ENCODE results near the gene CCNY. TPM values are rescaled to one million over a fixed set of nuclear protein-coding genes. Genes with fewer than 3 reads are reported as not detected.
A peak's percentile ranks its signal among the peaks of the same experiment; 100 is the strongest.

Gene CCNY
- total RNA-seq, 1 donor from 2014 or later = 73.6 TPM

DNA sequence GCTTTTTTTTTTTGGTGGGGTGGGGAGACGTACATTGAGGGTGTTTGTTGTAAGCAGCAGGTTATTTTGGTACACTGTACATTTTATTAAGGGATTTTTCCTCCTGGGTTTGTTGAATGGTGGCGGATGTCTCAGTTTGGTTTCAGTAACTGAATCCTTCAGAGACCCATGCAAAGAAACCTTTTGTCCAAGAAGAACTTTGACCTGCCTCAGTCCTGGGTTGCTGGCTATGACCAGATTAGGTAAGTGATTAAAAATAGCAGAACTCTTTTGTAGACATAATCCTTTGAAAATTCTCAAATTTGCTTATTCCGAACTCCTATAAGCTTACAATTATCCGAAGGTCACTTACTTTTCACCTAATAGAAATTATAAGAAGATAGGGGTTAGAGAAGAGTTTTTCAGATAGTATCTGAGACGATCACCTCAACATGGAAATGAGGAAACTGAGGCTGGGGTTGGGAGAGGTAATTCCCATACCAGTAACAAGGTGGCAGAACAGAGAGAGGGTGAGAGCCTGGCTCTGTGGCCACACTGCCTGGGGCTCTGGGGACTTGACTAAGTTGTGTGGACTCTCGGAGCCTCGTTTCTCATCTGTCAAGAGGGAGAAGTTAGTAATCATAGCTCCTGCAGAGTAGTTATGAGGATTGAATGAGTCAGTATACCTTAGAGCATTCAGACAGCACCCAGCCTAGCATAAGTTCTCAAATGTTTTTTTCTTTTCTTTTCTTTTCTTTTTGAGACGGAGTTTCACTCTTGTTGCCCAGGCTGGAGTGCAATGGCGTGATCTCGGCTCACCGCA lies 87.4 kb downstream of the CCNY start:
- no peak for DNase-seq (ENCODE audit: extremely low read depth, low read depth, low spot score)

GRCh38 chr10:35424680-35425285 lies 88.5 kb downstream of the CCNY start:
- DNase-seq (ENCODE audit: extremely low read depth, low read depth, low spot score) = no peak

DNA sequence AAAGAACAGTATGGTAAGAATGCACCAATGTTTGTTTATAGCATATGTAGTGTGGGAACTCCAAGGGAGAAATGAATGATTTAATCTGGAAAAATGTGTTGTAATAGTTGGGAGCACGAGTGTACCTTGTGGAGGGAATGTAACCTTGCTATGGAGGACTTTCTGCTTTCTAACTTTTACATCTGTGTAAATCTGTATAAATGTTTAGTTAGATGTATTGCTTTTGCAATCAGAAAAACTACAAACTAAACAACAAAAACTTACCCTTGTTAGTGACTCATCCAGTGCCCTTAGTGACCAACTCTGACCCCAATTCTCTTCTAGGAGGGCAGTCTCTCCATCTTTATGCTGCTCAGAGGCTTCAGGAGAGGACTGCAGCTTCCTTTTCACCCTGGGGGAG lies 89.3 kb downstream of the CCNY start:
- no peak for DNase-seq (ENCODE audit: extremely low read depth, low read depth, low spot score)

DNA sequence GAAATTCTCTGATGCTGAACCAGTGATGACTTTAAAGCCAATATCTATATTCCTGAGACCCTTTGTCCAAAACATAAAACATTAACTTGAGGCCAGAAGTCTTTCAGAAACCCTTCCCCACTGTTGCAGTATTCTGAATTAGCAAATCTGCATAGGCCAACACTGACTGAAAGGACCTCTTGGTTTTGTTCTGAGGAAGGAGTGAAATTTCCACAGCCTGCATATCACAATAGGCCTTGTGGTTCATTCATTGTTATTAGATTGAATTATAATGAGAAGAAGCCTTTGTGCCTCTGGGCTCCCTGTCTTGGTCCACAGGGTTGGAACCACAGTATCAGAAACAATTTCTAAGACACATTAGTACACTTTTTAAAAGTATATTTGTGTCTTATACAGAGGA lies 90.3 kb downstream of the CCNY start:
- DNase-seq (ENCODE audit: extremely low read depth, low read depth, low spot score) = no peak

DNA sequence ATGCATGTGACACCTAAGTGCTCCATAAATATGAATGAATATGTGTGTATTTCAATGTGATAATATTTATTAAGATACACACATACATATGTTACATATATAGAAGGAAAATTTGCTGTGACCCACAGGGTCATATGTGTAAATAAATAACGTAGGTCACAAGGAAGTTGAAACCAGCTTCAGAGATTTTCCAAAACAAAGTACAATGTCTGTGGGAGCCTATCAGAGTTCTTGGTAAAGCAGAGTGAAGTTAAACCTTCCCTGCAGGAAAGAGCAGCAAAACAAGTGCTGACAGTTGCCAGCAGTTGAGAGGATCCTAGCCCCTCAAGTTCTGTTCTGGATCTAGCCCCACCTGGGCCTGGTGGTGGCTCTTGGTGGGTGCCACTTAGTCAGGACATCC lies 91.2 kb downstream of the CCNY start:
- DNase-seq (ENCODE audit: extremely low read depth, low read depth, low spot score) = no peak

GRCh38 chr10:35428521-35428920 lies 92.2 kb downstream of the CCNY start:
- DNase-seq (ENCODE audit: extremely low read depth, low read depth, low spot score) = no peak

- DNase-seq (ENCODE audit: extremely low read depth, low read depth, low spot score) = no peak
Observed at GRCh38 chr10:35432781-35433338, 96.6 kb downstream of the CCNY start.

GRCh38 chr10:35433851-35434426 lies 97.6 kb downstream of the CCNY start:
- no peak for DNase-seq (ENCODE audit: extremely low read depth, low read depth, low spot score)

DNA sequence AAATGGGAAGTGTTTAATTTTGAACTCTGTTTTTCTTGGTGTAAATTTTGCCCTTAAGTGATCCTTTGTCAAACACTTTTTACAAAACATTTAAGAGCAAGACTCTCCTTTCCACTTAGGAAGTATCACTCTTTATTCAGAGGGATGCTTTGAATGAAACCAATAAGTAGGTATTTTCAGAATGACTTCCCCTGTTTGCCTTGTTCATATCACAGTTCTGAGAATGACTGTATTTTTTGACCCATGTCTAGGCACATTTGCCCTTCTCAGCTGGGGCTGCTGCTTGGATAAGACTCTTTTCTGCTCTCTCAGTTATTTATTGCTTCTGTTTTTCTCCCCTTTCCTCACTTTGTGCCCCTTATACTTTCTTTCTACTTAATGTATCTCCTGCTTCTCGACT lies 98.2 kb downstream of the CCNY start:
- no peak for DNase-seq (ENCODE audit: extremely low read depth, low read depth, low spot score)

DNA sequence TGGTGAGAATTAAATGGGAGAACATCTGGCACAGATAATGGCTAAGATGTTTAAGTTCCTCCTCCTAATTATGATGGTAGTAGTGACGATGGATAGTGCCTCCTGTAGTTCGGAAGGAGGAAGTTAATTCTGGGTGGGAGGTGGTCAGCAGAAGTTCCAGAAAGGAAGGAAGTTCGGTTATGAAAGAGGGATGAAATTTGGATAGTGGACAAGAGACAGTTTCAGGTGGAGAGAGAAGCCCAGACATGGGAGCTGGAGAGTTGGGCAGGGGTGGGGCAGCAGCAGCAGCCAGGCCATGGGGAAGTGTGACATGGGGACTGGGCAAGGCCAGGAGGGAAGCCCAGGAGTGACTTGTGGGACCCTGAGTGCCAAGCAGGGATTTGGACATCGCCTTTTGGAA lies 99.5 kb downstream of the CCNY start:
- DNase-seq (ENCODE audit: extremely low read depth, low read depth, low spot score) = no peak

DNA sequence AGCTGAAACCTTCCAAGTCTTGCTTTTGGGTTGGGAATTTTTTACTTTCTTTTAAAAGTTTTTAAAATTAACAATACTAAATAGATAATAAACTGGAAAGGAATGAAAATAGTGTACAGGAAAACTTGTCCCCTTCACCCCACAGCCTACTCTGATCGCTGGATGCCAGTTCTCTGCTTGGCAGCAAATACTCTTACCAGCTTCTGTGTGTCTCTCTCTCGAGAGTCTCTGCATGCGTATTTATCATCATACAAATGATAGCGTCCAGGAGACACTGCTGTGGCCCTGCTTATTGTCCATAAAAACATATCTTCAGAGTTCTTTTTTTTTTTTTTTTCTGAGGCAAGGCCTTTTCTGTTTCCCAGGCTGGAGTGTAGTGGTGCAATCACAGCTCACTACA lies 101.5 kb downstream of the CCNY start:
- DNase-seq (ENCODE audit: extremely low read depth, low read depth, low spot score) = no peak

DNA sequence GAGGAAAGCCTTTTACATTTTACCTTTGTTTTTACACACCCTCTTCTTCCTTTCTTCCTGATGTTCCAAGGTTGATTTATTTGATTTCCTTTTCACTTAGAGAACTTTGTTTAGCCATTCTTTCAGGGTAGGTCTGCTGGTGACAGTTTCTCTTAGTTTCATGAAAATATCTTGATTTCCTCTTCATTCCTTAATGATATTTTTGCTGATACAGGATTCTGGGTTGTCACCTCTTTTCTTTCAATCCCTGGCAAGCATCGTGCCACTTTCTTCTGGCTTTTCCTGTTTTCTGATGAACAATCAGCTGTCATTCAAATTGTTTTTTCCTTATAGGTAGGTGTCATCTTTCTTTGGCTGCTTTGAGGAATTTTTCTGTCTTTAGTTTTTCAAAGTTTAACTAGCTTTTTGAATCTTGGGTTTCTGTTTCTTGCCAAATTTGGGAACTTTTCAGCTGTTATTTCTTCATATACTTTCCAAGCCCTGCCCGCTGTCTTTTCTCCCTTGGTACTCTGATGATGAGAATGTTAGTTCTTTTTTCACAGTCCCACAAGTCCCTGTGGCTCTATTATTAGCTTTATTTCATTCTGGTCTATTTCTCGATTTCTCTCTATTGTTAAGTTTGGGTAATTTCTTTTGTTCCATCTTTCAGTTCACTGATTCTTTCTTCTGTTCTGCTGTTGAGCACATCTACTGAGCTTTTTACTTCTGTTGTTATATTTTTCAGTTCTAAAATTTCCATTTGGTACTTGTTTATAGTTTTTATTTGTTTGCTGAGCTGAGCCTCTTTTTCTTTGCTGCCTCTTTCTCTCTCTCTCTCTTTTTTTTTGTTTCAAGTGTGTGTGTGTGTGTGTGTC lies 102.6 kb downstream of the CCNY start:
- no peak for DNase-seq (ENCODE audit: extremely low read depth, low read depth, low spot score)

- no peak for DNase-seq (ENCODE audit: extremely low read depth, low read depth, low spot score)
Observed at GRCh38 chr10:35440016-35440415, 103.7 kb downstream of the CCNY start.

DNA sequence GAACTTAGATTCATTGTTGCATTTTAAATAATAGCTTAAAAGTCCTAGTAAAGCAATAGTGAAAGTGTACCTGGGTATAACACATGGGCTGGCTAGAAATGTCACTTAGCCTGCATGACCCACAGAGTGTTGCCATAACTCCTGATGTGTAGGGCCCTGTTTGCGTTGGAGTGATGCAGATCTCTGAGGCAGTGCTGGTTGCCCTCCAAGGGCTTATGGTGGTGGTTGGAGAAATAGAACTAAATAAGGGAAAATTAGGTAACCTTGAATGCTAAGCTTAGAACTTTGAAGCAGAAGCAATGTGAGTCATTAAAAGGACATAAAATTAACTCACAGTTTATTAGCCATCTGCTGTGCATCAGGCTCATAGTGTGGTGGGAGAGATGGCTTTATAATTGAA lies 105.7 kb downstream of the CCNY start:
- no peak for DNase-seq (ENCODE audit: extremely low read depth, low read depth, low spot score)

DNA sequence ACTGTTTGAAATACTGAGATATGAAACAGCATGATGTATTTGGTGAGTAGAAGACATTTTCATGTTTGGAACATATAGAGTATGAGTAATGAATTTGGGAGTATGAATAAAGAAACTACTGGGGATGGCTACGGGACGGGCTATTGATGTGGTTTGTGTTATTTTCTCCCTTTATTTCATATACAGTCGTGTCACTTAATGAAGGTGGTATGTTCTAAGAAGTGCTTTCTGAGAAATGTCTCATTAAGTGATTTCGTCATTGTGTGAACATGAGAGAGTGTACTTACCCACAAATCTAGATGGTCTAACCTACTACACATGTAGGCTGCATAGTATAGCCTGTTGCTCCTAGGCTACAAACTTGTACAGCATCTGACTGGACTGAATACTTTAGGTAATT lies 106.3 kb downstream of the CCNY start:
- DNase-seq (ENCODE audit: extremely low read depth, low read depth, low spot score) = no peak

GRCh38 chr10:35443858-35444257 lies 107.5 kb downstream of the CCNY start:
- no peak for DNase-seq (ENCODE audit: extremely low read depth, low read depth, low spot score)

DNA sequence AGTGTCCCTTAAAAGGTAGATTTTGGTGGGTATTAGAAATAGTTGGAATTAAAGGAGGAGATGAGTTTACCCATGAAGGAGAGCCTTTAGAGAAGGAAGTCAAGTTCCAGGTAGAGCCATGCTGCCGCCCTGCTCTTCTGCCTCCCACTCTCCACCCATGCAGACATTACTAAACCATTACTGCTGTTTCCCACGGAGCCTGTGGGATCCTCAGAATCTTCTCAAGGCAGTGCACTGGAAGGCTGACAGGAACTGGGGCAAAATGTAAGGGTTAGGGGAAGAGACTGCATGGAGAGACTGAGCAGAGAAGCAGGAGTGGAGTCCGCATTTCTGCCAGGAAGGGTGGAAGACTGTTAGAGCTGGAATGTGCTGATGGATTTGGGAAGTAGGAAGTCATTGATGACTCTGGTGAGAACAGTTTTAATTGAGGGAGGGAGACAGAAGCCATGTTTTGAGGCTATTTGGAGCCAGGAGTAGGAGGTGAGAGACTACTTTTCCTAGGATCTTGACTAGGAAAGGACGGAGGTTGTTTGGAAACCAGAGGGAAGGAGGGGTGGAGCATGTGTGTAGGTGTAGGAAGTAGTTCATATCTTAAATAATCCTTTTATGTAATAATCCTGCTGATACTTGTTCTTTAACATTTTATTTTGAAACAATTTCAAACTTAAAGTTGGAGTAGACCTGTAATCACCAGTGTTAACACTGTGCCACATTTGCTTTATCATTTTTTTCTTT lies 109.0 kb downstream of the CCNY start:
- no peak for DNase-seq (ENCODE audit: extremely low read depth, low read depth, low spot score)

GRCh38 chr10:35446439-35446838 lies 110.1 kb downstream of the CCNY start:
- no peak for DNase-seq (ENCODE audit: extremely low read depth, low read depth, low spot score)

GRCh38 chr10:35447693-35448407 lies 111.5 kb downstream of the CCNY start:
- DNase-seq (ENCODE audit: extremely low read depth, low read depth, low spot score) = peak; percentile 64

Measured in glomerular endothelial cell (primary cell).